A673 (cell line): Measurements from ENCODE around the gene RBM8A. TPM values are rescaled to one million over a fixed set of nuclear protein-coding genes. Genes with fewer than 3 reads are reported as not detected.

Experiments
- BruUV-seq: library from RNA; stranded (reverse); fragments of 400-500 nt; replicated peaks from 2 replicates; lab custom pipeline; 2021; lab: Mats Ljungman, UMichigan
- CTCF ChIA-PET: fragments of 300-600 bp; sonication (Branson Sonifier 250); formaldehyde crosslinking; loops from one replicate; lab custom pipeline; 2022; ENCODE audit warnings: antibody characterized with exemption; lab: Charles Lee
- POLR2A ChIA-PET: fragments of 300-600 bp; sonication (Branson Sonifier 250); formaldehyde crosslinking; loops from one replicate; lab custom pipeline; 2022; ENCODE audit warnings: antibody characterized with exemption; ENCODE audit not compliant: low non-redundant PET; lab: Charles Lee
- DNase-seq: peaks from one replicate; pipeline ENCODE4 v3.0.0-alpha.2; 2015; ENCODE audit warnings: low spot score
- H3K27ac ChIP-seq: fragments of 200-600 bp; sonication (generic); 2 replicates; pipeline ENCODE4 v1.5.1; 2016; ENCODE audit warnings: mixed run types, low read depth, mild to moderate bottlenecking, mixed read lengths, antibody characterized with exemption, low read length; ENCODE audit not compliant: poor library complexity, severe bottlenecking
- H3K27me3 ChIP-seq: fragments of 200-600 bp; sonication (generic); replicated peaks from 2 replicates; pipeline ENCODE4 v1.6.1; 2017; ENCODE audit warnings: mixed run types, low read depth, mild to moderate bottlenecking, mixed read lengths, antibody characterized with exemption, low read length; ENCODE audit not compliant: insufficient read depth, poor library complexity
- H3K36me3 ChIP-seq: fragments of 200-600 bp; sonication (generic); 2 replicates; pipeline ENCODE4 v1.6.1; 2016; ENCODE audit warnings: mixed run types, mild to moderate bottlenecking, mixed read lengths, antibody characterized with exemption, low read length; ENCODE audit not compliant: insufficient read depth, poor library complexity, severe bottlenecking
- H3K4me1 ChIP-seq: fragments of 200-600 bp; sonication (generic); 2 replicates; pipeline ENCODE4 v1.6.1; 2017; ENCODE audit warnings: mixed run types, mild to moderate bottlenecking, mixed read lengths, antibody characterized with exemption, low read length; ENCODE audit not compliant: insufficient read depth, poor library complexity, severe bottlenecking
- H3K4me3 ChIP-seq: fragments of 200-600 bp; sonication (generic); 2 replicates; pipeline ENCODE4 v1.5.1; 2016; ENCODE audit warnings: low read depth, mixed run types, mild to moderate bottlenecking, mixed read lengths, low read length; ENCODE audit not compliant: poor library complexity, severe bottlenecking
- H3K9me3 ChIP-seq: fragments of 200-600 bp; sonication (generic); 2 replicates; pipeline ENCODE4 v1.6.1; 2016; ENCODE audit warnings: mixed run types, low read depth, mild to moderate bottlenecking, mixed read lengths, antibody characterized with exemption, low read length; ENCODE audit not compliant: poor library complexity, severe bottlenecking
- CTCF ChIP-seq: fragments of 300-800, 200-600 bp; sonication (generic); conservative IDR thresholded peaks from 2 replicates; pipeline ENCODE4 v1.5.1; 2017; ENCODE audit warnings: low read depth, mild to moderate bottlenecking, antibody characterized with exemption, low read length, moderate library complexity, mixed read lengths
- EZH2 ChIP-seq: fragments of 200-600 bp; sonication (generic); IDR thresholded peaks from 2 replicates; pipeline ENCODE4 v1.6.1; 2017; ENCODE audit warnings: borderline replicate concordance, low read depth, mild to moderate bottlenecking, mixed read lengths, antibody characterized with exemption, low read length; ENCODE audit not compliant: poor library complexity, severe bottlenecking
- intact Hi-C: fragments of 100-400 bp; cut with micrococcal nuclease; formaldehyde crosslinking; loops from one replicate; pipeline ENCODE4 v1.10.0; 2022; ENCODE audit not compliant: unreplicated experiment
- total RNA-seq: library from RNA; stranded (reverse); gene quantifications from 2 replicates; pipeline ENCODE4 v1.2.3, GENCODE V29; 2021

Gene RBM8A
- total RNA-seq, 1 experiment from 2014 or later: 276 TPM

GRCh38 chr1:145871994-145872924 lies 55.0 kb downstream of the RBM8A start:
- POLR2A ChIA-PET: no interaction called here
- Histone ChIP-seq H3K27ac (no peak overlapping the region), H3K4me1 (no peaks in the 10 kb centered on the region), H3K36me3 (no peaks in the 10 kb centered on the region), H3K9me3 (no peaks in the 10 kb centered on the region), H3K4me3 (no peak overlapping the region), H3K27me3 (no peaks in the 10 kb centered on the region)
- CTCF ChIA-PET: interaction anchor here (0.6 kb wide), 1 partner anchor 33 kb away, joined by 5 read pairs; no protein-coding TSS in a partner anchor
- intact Hi-C loops: no loop called here
- DNase-seq: no peak
- TF ChIP-seq EZH2: no peak
- TF ChIP-seq CTCF: no peak
- BruUV-seq: no TSS peak

Other genes with a start within 250 kb of the RBM8A start
- gene PDZK1, start 220.1 kb downstream of the RBM8A start, total RNA-seq: 0.39 and 0.52 TPM in 2 replicates
- not detected in 2 replicates for gene CD160, start 208.0 kb downstream of the RBM8A start, total RNA-seq
- 15.3 and 18.0 TPM in 2 replicates for gene RNF115, start 103.4 kb downstream of the RBM8A start, total RNA-seq
- 49.6 and 50.3 TPM in 2 replicates for gene POLR3C, start 103.3 kb downstream of the RBM8A start, total RNA-seq
- gene NUDT17, start 81.9 kb downstream of the RBM8A start, total RNA-seq: 3.4 and 6.6 TPM in 2 replicates
- 41.8 and 47.0 TPM in 2 replicates for gene PIAS3, start 68.4 kb downstream of the RBM8A start, total RNA-seq
- not detected in 2 replicates for gene ANKRD35, start 41.6 kb downstream of the RBM8A start, total RNA-seq
- 1.1 and 1.2 TPM in 2 replicates for gene ITGA10, start 17.4 kb downstream of the RBM8A start, total RNA-seq
- 22.1 and 22.4 TPM in 2 replicates for gene PEX11B, start 8.8 kb downstream of the RBM8A start, total RNA-seq
- gene LIX1L, start 30.5 kb upstream of the RBM8A start, total RNA-seq: 39.6 and 40.1 TPM in 2 replicates
- 1.6 and 2.2 TPM in 2 replicates for gene ANKRD34A, start 37.1 kb upstream of the RBM8A start, total RNA-seq
- gene POLR3GL, start 37.2 kb upstream of the RBM8A start, total RNA-seq: 8.5 and 11.6 TPM in 2 replicates
- gene TXNIP, start 69.1 kb upstream of the RBM8A start, total RNA-seq: 27.3 and 36.4 TPM in 2 replicates
- gene HJV, start 94.3 kb upstream of the RBM8A start, total RNA-seq: 0.24 and 0.31 TPM in 2 replicates
- gene NBPF10, start 217.3 kb upstream of the RBM8A start, total RNA-seq: 2.9 and 3.5 TPM in 2 replicates